H1 (cell line): Measurements from ENCODE around the gene CACNA2D3. TPM values are rescaled to one million over a fixed set of nuclear protein-coding genes. Genes with fewer than 3 reads are reported as not detected.

ENCODE experiments used
- CHD7 ChIP-seq: fragments of 300-600 bp; sonication (generic); IDR thresholded peaks from 2 replicates; pipeline ENCODE4 v1.7.1; 2012; ENCODE audit warnings: low read length, moderate library complexity, mild to moderate bottlenecking, inconsistent platforms; ENCODE audit not compliant: insufficient replicate concordance
- SIRT6 ChIP-seq: IDR thresholded peaks from one replicate; pipeline ENCODE4 v1.7.1; 2012; ENCODE audit warnings: low read length, inconsistent platforms
- SP1 ChIP-seq: IDR thresholded peaks from 2 replicates; pipeline ENCODE4 v1.6.1; 2011; ENCODE audit warnings: low read depth, low read length
- TAF1 ChIP-seq: IDR thresholded peaks from 2 replicates; pipeline ENCODE4 v1.6.1; 2011; ENCODE audit warnings: mild to moderate bottlenecking, low read depth, low read length
- TAF7 ChIP-seq: optimal IDR thresholded peaks from 2 replicates; pipeline ENCODE3; 2011; ENCODE audit warnings: low read depth, mild to moderate bottlenecking, inconsistent platforms, low read length, moderate library complexity, borderline replicate concordance
- polyA plus RNA-seq, 7 experiments: library from polyadenylated mRNA; depleted of rRNA in 3 of 7; stranded (reverse) in 5 of 7; unstranded in 2 of 7; fragments of >200 nt in 5 of 7; fragments of 200-250 nt in 2 of 7; gene quantifications; 1 replicate in 5 of 7; 2 replicates in 1 of 7; 4 replicates in 1 of 7; pipeline versions ENCODE4 v1.2.1 to v1.2.3, GENCODE V29; 2011 to 2013; ENCODE audit warnings: missing spikeins in 2 of 7, mixed read lengths in 2 of 7
- total RNA-seq: library from RNA; stranded (reverse); fragmentation: NEBNext Ultra II Directional; extraction: Animal tissue kit (Norgen Biotek cat#: 25700); gene quantifications from 2 replicates; pipeline ENCODE4 v1.2.1, GENCODE V29; 2021

Gene CACNA2D3
- total and polyA plus RNA-seq, 2 of the 8 experiments (the other 6 are each of a cell fraction or from before 2014, with no cell fraction given) = 1.5 to 1.8 TPM

- no peak for TF ChIP-seq CHD7
- TF ChIP-seq SIRT6 = no peak
- TF ChIP-seq TAF1 = no peak
- no peak for TF ChIP-seq TAF7
- TF ChIP-seq SP1 = no peak
Observed at GRCh38 chr3:55014906-55015305, 892.6 kb downstream of the CACNA2D3 start (continued).
